NB4 (cell line): Measurements from ENCODE around the gene SHFL.

Experiments
- DNase-seq: peaks from one replicate; pipeline ENCODE4 v3.0.0; 2010; ENCODE audit warnings: low read depth
- H3K4me3 ChIP-seq: one replicate; pipeline ENCODE4 v1.5.1; 2011; ENCODE audit warnings: mild to moderate bottlenecking, low read depth, low read length, moderate library complexity
- CTCF ChIP-seq: IDR thresholded peaks from one replicate; pipeline ENCODE4 v1.5.1; 2012; ENCODE audit warnings: low read depth, low read length
- MAX ChIP-seq: IDR thresholded peaks from 2 replicates; pipeline ENCODE4 v1.6.1; 2011; ENCODE audit warnings: low read depth, low read length
- MYC ChIP-seq: IDR thresholded peaks from 2 replicates; pipeline ENCODE4 v1.6.1; 2011; ENCODE audit warnings: low read depth, low read length
- POLR2A ChIP-seq: IDR thresholded peaks from 2 replicates; pipeline ENCODE4 v1.6.1; 2011; ENCODE audit warnings: mild to moderate bottlenecking; ENCODE audit not compliant: insufficient read length; ENCODE audit errors: extremely low read depth

The SHFL gene

GRCh38 chr19:10085641-10086590 is at the start of gene SHFL:
Gene SHFL, plus strand, starts transcription at chr19:10086317. Its CDS starts 111 bp downstream, at chr19:10086428.
- TF ChIP-seq MYC = peak; percentile 52
- TF ChIP-seq CTCF = no peak
- TF ChIP-seq MAX = peak; percentile 77
- peak; percentile 68 for TF ChIP-seq POLR2A
- peak within 1 kb of the TSS; percentile 68 for H3K4me3 ChIP-seq
- DNase-seq = peak; percentile 88

- TF ChIP-seq MYC = no peak
- TF ChIP-seq CTCF = no peak
- no peak for DNase-seq
- H3K4me3 ChIP-seq = no peak overlapping the region
Observed at GRCh38 chr19:10036601-10037071, 49.5 kb upstream of the SHFL start.

GRCh38 chr19:10037367-10037766 is 48.8 kb upstream of the SHFL start:
- no peak overlapping the region for H3K4me3 ChIP-seq
- no peak for DNase-seq
- TF ChIP-seq MAX (no peak), MYC (no peak), POLR2A (no peak), CTCF (no peak)

- TF ChIP-seq MAX (no peak), POLR2A (no peak)
- no peak for DNase-seq
- no peak overlapping the region for H3K4me3 ChIP-seq
Observed at GRCh38 chr19:10037809-10038208, 48.3 kb upstream of the SHFL start.

GRCh38 chr19:10043286-10043927 is 42.7 kb upstream of the SHFL start:
- no peak for DNase-seq
- no peak overlapping the region for H3K4me3 ChIP-seq
- TF ChIP-seq MYC (no peak), MAX (no peak), POLR2A (no peak), CTCF (no peak)

GRCh38 chr19:10044390-10044789 is 41.7 kb upstream of the SHFL start:
- TF ChIP-seq MAX (peak; percentile 89), POLR2A (no peak)
- no peak overlapping the region for H3K4me3 ChIP-seq
- DNase-seq = peak; percentile 71
